GM18498 (cell line): ENCODE measurements around the gene RGS6.
"Not testable (repeated sequence)": the region's sequence is repeated elsewhere in the genome, so short reads cannot be mapped to it uniquely, and the experiment has no call there.

Experiments used
- ATAC-seq: cut with Tn5 transposase; IDR thresholded peaks from one replicate; pipeline ENCODE4 v1.9.1; 2021; ENCODE audit warnings: mild to moderate bottlenecking, moderate library complexity; ENCODE audit not compliant: unreplicated experiment

Gene RGS6

DNA sequence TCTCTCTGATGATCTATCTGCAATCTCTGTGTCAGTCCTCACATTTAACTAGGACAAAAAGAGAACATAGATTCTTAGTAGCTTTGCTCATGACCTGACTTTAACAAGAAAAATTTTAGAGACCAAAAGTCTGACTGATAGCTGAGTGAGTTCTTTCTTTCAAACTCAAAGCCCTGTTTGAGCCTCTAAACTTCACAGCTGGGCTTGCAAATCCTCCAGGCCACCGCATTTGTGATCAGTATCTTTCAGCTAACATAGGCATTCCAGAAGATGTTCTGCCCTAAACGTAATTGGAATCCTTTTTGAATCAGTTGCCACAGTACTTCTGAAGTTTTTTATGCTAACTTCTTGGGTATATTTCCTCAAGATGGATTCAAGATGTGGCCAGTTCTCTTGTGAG is 502.6 kb downstream of the RGS6 start:
- no peak for ATAC-seq

DNA sequence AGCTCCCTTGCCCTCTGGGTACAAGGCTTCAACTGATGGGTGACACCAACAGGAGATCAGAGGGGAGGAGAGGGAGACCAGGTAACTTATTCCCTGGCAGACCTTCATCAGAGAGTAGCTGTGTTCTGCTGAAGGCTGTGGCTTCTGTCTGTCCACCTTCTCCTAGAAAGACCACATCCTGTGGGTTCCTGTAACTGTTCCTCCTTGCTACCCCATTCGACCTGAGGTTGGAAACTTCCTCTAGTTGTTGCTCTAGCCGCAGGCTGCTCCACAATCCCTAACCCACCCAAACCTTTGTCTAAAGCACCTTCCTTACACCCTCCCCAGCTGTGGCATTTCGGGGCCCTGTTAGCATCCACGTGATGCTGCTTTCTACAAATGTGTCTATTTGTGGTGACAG is 507.5 kb downstream of the RGS6 start:
- ATAC-seq: no peak

DNA sequence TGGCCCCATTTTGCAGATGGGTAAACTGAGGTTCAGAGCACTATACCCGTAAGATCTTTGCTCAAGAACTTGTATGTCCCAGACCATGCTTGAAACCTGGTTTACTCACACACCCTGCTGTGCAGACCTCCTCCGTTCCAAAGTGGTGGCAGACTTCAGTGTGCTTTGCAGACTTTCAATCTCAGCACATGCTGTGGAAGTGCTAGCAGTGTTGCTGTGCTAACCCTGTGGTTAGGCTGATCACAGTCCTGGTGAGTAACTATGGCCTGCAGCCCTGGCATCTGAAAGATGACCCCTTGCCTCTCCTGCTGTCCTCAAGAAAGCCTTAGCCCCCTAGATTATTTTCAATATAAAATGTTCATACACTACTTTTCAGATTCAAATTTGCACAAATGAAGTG is 511.0 kb downstream of the RGS6 start:
- ATAC-seq: no peak

DNA sequence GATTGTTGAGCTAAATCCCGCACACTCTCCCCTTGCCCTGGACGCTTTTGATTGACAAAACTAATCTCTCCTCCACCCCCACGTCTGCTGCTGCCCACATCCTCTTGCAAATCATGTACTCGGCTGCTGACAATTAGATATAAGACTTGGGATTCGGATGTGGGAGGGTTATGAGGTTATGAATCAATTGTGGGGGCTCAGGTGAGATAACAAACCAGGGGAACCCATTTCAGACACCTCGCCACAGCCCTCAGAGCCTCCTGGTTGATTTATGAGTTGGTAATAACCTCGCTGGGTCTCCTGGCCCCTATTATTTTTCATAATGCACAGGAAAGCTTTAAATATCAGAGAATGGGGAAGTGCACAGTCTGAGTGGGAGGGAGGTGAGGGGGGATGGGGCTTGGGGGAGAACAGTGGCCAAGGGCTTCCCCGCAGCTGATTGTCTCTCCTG is 511.8 kb downstream of the RGS6 start:
- no peak for ATAC-seq

DNA sequence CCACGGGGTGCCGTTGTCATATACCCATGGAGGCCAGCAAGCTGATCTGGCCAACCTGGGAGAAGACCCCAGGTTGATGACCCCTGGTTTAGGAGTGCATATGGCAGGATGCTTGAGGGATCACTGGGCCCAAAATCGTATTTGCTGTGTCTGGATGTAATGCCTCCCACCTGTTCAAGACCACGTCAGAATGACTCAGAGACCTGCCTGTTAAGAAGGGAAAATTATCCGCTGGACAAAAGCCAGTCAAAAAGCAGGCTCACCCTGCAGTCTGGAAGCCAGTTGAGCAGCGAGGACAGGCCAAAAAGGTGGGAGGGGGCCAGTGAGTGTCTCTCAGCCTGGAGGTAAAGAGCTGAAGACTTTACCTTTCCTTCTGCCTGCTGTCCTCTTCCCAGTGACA is 512.5 kb downstream of the RGS6 start:
- ATAC-seq: no peak

DNA sequence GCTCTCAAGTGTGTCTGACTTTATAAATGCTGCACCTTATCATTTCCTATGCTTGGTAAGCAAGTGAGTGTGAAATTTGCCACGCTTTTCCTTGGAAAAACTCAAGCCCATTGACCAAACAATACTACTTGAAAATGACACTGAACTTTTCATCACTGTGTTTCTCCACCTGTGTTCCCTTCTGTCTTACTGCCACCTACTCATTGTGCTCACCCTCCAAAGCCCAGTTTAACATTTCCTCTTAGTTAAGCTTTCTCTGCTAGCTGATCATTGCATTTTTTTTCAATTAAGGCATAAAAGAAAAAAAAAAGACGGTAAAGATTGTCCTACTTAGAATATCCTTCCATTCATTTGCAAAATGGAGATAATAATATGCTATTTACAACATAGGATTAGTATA is 516.0 kb downstream of the RGS6 start:
- ATAC-seq: no peak

DNA sequence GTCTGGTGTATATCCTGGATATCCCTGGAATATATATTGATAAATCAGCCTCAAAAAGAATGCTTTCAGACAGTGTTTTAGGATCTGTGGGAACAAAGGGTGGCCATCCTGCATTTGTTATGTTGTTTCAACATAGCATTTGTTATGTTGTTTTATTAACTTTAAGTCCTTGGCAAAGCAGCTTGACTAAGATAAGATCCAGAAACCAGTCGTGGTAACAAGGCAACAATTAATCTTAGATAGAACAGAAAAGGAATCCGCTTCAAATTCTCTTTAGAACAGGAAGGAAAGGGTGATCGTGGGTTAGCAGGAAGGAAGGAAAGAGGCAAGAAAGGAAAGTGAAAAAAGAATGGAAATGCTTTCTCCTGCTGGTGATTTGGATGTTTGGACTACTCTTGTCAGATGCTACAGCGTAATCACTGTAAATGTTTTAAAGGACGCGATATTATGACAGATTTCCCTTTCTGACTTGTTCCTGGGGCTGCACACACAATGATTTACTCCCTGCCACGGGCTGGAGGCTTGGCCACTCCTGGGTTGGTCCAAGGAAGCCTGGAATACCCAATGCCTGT is 518.3 kb downstream of the RGS6 start:
- no peak for ATAC-seq

DNA sequence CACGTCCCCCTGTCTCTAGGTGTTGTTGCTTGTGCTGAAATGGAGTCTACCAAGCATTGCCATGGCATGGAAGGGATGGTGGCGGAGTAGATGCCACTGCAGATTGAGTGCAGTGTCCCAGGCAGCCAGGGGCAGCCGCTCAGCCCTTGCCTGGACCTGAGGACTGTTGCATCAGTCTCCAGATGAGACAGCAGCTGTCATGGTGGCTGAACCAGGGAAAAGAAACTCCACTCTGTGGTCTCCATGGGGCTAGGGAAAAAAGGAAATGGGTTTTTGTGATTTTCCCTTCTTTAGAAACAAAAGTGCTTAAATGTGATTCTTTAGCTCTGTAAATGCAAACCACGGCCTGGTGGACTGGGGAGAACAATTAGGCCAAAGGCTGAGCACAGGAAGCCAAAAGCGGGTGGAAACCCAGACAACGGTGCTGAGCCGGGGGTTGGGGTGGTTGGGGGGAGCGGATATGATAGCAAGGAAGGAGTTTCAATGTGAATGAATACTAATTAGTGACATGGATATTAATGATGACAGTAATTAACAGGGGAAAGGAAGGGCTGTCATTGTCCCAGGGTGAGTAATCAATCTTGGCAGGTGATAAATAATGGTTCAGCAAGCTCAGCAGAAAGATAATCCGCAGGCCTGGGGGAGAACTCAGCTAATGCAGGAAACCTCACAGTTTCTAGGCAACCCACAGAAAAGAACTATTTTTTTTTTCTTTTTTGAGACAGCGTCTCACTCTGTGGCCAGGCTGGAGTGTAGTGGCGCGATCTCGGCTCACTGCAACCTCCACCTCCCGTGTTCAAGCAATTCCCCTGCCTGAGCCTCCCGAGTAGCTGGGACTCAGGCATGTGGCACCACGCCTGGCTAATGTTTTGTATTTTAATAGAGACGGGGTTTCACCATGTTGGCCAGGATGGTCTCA is 519.1 kb downstream of the RGS6 start:
- ATAC-seq: peak; percentile 56

DNA sequence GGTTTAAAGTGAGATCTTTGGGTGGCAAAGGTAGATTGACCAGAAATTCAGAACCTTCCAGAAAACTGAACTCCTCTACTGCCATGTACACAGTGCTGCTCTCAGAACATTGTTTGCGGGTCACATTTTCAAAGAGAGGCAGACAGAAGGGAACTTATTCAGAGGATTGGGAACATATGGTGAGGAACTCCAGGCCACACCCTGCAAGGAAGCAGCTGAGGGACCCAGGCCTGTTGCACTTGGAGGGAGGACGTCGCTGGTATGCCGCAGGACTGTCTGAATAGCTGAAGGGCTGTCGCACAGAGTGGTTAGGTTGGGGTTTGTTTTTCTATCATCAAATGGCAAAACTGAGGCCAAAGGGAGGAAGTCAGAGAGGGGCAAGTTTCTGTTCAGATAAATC is 520.5 kb downstream of the RGS6 start:
- no peak for ATAC-seq

DNA sequence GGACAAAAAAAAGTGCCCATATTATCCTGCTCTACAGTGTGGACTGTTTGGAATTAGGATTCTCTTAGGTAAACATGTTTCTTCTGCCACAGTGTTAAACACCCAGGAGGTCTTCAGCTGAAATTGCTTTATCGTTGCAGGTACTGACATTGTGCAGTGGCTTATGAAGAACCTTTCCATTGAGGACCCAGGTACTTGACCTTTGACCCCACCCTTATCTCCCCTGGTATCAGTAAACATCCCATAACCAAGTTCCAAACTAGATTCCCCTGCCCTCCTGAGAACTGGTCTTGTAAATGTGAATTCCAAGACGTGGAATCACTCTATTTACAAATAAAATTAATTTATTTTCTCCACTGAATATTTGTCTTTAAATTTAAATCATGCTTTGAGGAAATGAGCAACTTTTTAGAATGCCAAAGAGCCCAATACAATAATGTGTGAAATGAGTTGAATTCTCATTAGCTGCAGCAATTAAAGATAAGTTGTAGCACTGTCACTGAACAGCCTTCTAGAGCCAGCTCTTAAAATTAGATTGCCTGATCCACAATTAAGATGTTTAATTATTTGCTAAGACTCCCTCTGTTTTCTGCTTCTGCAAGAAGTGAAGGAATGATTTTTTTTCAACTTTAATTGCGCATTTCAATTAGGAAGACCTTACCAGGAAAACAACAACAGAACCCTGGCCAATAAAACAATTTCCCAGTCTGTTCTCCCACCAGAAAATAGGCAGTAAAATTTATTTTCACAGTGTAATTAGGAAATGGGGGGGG is 522.3 kb downstream of the RGS6 start:
- no peak for ATAC-seq

DNA sequence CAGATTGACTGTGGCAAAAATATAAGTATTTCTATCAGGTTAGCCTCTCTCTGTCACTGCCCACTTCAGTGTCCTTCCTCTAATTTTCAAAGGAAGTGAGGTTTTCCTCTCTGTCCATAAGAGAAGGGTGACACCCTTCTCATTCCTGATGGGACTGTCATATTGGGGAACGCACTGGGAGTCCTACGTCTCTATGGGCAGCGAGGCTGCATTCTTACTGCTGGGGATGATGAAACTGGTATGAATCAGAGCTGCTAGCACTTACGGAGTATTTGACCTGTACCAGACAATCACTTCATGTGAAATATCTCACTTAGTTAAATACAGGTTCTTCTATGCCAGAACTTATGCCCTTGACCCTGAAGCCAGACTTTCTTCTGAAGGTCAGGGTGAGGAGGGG is 525.4 kb downstream of the RGS6 start:
- no peak for ATAC-seq

DNA sequence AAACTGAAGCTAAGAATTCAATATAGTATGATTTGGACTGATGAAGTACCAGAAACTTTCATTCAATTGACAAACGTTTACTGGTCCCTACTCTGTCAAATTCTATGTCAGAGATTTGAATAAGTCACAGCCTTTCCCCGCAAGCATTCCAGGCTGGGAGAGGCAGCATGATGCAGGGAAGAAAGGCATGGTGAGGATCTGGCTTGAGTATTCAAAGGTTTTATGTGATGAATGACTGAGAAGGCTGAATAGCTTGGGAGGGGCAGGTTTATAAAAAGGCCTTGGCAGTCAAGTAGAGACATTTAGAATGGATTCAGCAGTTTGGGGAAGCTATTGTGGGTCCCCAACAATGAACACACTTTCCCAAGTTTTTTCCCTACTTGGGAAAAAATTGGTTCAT is 529.8 kb downstream of the RGS6 start:
- ATAC-seq: no peak

DNA sequence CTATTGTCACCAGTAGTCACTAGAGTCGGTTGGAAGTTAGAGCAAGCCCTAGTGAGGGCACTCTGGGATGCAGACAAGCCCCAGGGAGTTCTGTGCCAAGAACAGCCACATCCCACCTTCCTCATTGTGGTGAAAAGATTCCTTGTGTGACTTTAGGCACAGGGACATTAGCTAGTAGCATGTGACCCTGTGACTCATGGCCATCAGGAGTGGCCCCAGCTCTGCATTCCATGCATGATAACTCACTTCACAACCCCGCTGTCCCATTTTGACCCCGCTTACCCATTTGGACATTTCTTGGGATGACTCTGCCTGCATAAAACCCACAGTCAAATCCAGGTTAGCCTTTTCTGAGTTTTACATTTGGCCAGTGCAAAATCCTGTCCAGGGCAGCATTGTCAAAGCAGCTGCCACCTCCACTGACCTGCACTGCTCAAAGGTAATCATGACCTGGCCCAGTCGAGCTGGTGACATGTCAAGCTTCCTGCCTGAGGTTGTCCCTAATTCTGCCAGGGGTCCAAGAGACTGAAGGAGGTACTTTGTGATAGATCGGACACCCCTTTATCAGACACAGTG is 531.1 kb downstream of the RGS6 start:
- ATAC-seq: no peak

DNA sequence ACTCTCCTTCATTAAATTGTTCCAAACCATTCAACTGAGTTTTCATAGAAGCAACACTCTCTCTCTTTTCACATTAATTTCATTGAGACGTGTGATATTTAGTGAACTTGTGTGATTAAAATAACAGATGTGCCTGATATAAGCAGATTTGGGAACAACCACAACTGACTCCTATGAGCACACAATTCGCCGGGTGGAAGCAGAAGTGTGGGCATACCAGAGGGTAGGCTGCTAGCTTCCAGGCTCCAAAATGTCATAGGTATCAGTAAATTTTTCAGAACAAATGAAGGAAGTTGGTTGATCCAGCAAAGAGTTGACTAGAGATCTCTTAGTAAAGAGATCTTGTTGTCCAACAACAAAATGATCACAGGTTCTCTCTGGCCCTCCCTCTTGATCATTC is 532.0 kb downstream of the RGS6 start:
- no peak for ATAC-seq

DNA sequence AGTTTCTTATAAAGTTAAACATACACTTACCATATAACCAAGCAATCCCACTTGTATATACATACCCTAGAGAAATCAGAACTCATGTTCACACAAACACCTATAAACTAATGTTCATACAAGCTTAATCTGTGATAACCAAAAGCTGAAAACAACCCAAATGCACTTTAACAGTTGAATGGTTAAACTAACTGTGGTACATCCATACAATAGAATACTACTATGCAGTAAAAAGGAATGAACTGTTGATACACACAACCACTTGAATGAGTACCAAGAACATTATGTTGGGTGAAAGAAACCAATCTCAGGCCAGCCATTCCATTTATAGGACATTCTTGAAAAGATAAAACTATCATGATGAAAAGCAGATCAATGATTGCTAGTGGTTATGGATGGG is 534.1 kb downstream of the RGS6 start:
- no peak for ATAC-seq

DNA sequence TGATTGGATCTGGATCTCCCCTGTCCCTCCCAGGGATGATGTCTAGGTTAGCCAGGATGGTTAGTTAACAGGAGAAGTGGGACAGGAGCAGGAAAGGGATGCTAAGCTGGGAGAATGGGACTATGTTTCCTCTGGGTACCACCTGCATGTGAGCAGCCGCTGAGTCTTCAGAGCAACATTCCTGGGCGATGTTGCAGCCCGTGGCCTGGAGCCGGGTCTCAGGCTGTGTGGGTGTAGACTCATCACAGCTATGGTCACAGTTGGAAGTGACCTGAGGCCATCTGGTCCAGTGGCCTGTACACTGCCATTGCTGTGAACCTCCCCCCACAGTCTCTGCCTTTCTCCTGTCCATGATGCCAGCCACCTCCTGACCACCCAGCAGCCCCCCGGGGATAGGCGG is 539.1 kb downstream of the RGS6 start:
- ATAC-seq: no peak

DNA sequence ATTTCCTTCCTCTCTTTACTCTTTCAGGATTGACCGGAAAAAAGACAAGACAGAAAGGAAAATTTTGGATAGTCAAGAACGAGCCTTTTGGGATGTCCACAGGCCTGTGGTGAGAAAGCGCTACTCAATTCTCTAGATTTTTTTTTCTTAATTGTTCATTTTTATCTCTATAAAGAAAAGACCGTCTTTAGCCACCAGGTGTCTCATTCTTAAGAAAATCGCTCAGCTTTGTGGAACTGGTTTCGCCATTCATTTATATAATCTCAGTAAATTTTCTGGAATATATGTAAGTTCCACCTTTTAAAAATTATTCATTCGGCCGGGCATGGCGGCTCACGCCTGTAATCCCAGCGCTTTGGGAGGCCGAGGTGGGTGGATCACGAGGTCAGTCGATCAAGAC is 540.6 kb downstream of the RGS6 start:
- ATAC-seq: no peak

DNA sequence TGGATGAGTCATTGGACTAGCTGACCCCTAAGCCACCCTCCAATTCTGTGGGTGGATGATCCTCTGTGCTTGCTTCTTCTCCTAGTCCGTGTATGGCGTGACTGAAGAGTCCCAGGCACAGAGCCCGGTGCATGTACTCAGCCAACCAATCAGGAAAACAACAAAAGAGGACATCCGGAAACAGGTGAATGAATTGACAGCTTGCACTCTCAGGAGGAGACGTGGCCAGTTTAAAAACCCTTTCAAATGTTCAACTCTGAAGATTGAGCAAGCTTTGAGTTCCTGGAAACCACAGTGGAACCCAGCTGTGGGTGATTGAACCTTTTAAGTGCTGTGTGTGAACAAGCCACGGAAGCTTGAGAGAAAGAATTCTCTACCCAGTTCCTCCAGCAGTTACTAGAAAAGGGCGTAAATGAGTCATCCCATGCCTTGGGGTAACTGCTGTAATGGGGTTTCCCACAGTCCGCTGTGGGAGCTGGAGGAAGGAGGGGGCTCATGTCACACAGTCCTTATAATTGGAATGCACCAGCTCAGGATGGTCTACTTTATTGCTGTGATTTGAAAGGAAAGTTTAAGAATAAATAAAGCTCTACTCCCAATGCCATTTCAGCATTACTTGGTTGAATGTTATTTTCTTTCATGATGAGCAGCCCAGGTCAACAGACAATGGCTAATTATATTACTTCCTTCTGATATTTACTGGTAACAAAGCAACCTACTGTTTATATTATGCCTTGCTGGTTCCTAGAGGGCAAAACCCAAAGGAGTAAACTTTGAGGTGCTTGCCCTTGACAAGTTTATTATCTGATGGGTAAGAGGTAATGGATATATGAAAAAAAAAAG is 544.6 kb downstream of the RGS6 start:
- peak; percentile 84 for ATAC-seq

DNA sequence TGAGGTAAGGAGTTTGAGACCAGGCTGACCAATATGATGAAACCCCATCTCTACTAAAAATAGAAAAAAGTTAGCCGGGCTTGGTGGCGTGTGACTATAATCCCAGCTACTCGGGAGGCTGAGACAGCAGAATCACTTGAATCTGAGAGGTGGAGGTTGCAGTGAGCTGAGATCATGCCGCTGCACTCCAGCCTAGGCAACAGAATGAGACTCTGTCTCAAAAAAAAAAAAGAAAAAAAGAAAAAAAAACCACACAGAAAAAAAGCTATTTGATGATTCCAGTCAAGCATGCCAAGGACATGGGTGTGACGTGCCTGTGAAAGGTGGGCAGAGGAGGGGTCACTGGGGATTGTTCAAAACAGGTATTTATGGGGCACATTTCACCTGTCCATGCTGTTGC is 545.3 kb downstream of the RGS6 start:
- ATAC-seq: not testable (repeated sequence)

DNA sequence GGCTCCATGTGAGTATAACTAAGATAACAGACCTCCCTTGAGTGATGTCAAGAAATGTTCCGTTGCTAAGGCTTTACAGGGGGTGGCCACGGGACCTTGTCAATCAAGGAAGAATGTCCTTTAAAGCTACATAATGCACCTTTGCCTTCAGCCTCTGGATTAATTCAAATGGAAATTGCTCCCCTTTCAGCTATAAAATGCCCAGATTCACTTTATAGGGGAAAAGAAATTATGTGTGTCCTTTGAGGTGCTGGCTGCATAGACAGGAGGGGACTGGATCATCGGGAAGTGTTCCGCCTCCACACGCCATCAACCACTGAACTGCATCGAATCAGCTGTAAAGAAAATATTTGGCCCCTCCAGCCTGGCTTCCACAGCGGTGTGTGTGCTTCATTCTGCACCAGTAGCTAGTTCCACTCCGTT is 546.3 kb downstream of the RGS6 start:
- ATAC-seq: no peak
